GM19023 (cell line): ENCODE data around the gene CST8.

Experiments
- ATAC-seq: cut with Tn5 transposase; IDR thresholded peaks from one replicate; pipeline ENCODE4 v1.9.1; 2021; ENCODE audit warnings: mild to moderate bottlenecking, moderate library complexity; ENCODE audit not compliant: unreplicated experiment

Gene CST8

GRCh38 chr20:23475395-23475794 is 15.5 kb upstream of the CST8 start:
- ATAC-seq, result no peak

GRCh38 chr20:23476015-23476754 is 14.7 kb upstream of the CST8 start:
- ATAC-seq, result no peak

GRCh38 chr20:23477223-23477622 is 13.7 kb upstream of the CST8 start:
- no peak for ATAC-seq

- no peak for ATAC-seq
Measured at GRCh38 chr20:23479043-23479442, 11.9 kb upstream of the CST8 start.

GRCh38 chr20:23482138-23482537 is 8.8 kb upstream of the CST8 start:
- no peak for ATAC-seq

GRCh38 chr20:23484081-23484480 is 6.8 kb upstream of the CST8 start:
- no peak for ATAC-seq

GRCh38 chr20:23488470-23488869 is 2.4 kb upstream of the CST8 start:
- ATAC-seq, result no peak

DNA sequence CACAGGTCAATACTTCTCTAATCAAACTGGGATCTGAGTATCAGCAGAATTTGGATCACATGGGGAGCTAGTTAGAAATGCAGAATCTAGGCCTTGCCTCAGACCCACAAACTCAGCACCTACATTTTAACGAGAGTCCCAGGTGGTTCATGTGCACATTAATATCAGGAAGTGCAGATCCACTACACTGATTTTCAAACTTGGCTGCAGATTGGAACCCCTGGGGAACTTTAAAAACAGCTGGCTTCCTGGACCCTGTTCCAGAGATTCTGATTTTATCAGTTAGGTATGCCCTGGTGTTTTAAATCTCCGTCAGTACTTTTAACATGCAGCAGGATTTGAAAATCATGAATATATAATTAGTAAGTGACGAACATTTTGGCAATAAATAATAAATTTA is 1.9 kb upstream of the CST8 start:
- no peak for ATAC-seq

GRCh38 chr20:23492292-23492691 is 1.4 kb downstream of the CST8 start:
- ATAC-seq, result peak; percentile 80

DNA sequence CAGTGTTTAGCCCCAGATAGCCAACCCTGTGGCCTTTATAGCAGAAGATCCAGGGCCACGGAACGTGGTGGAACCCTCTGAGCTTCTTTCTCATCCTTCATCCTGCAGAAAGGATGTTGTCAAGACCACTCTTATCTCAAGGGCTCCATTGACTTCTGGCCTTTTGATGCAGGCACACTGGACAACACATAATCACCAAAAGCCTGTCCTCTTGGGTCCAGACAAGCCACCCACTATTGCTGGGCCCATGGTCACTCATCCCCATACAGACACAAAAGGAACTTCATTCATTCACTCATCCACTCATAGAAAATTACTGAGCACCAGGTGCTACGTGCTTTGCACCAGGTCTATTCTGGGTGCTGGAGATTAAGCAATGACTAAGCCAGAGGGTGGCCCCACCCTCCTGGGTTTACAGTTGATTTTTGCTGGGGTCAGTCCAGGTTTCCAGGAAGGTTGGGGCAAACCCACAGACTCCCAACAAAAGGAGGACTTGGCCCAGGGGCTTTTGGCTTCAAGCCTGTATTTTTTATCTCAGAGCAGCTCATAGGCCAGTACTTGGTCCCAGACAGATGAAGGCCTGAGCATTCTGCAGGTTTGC is 2.4 kb downstream of the CST8 start:
- no peak for ATAC-seq

- ATAC-seq, result no peak
Measured at GRCh38 chr20:23497536-23497935, 6.6 kb downstream of the CST8 start.

- no peak for ATAC-seq
Measured at GRCh38 chr20:23501926-23502325, 11.0 kb downstream of the CST8 start.

GRCh38 chr20:23503649-23504048 is 12.7 kb downstream of the CST8 start:
- ATAC-seq, result no peak

DNA sequence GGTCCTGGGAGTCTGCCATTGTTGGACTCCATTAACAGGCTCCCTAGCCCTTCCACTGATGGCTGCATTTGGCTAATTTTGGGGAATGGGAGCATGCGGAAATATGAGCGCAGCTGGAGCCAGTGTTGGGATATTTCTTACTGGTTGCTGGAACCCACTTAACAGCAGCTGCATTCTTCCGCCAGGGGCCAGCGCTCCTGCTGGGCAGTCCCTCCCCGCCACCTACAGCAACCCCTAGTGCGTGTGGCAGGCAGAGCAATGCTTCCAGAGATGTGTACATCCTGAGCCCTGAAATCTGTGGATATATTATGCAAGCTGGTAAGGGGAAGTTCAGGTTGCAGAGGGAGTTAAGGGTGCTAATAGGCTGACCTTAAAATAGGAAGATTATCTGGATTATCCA is 16.4 kb downstream of the CST8 start:
- ATAC-seq, result no peak

- ATAC-seq, result no peak
Measured at GRCh38 chr20:23508449-23509229, 17.7 kb downstream of the CST8 start.

GRCh38 chr20:23509247-23509913 is 18.5 kb downstream of the CST8 start:
- no peak for ATAC-seq

DNA sequence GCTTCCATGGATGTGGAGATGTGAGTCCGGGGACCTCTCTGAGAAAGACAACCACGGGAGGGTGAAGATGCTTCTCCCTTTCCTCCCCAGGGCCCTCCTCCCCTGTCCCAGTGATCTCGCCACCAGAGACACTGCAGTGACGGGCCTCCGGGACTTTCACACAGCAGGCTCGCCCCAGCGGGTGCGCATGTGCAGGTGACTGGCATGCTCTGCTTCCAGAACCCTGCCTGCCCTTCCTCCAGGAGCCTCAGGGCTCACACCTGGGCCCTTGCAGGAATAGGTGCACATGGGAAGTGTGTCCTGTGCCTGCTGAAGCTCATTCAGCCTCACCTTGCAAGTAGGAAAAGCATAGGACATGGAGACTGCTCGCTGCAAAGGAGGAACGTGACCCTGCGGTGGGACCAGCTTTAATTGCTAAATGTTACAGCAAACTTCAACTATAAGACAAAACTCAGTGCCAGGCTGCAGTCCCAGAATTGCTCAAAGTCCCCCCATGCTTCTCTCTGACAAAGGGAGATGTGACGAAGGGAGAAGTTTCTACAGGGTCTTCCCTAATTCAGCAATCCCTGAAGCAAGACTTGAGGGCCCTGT is 19.2 kb downstream of the CST8 start:
- no peak for ATAC-seq

DNA sequence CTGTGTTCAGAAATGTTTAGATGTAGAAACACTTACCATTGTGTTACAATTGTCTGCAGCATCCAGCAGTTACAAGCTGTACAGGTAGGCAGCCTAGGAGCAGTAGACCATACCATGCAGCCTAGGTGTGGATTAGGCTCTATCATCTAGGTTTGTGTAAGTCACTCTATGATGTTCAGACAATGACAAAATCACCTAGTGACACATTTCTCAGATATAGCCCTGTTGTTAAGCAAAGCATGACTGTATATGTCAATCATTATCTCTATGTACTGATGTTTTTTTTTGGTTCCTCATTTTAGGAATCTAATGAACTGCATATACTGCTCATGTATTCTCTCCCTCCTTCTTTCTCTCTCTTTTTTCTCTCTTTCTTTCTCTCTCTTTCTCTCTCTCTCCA is 22.2 kb downstream of the CST8 start:
- ATAC-seq, result no peak

- no peak for ATAC-seq
Measured at GRCh38 chr20:23514848-23515247, 23.9 kb downstream of the CST8 start.

- ATAC-seq, result no peak
Measured at GRCh38 chr20:23515250-23515939, 24.5 kb downstream of the CST8 start.

DNA sequence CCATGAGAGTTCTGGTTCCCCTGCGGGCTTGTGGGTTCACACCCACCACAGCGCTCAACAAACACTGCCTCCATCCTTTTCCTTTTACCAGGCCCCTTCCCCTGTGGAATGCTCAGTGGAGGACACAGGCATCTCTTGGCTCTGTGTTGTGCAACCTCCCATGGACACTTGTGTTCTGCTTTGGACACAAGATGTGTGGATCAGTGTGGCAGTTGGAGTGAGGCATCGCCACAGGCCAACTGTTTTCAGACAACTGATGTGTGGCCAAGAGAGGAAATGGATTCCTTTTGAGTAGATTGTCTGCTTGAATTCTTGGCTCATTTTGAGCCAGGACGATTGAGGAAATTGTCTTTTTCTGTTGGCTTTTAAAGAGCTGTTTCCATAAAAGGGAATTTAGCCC is 26.8 kb downstream of the CST8 start:
- ATAC-seq, result no peak
